H1 (cell line): Measurements from ENCODE around the gene NPIPB4. TPM values are rescaled to one million over a fixed set of nuclear protein-coding genes. Genes with fewer than 3 reads are reported as not detected.
"Not testable (repeated sequence)": the region's sequence is repeated elsewhere in the genome, so short reads cannot be mapped to it uniquely, and the experiment has no call there.

Experiments used
- CTCF ChIA-PET: fragments of 300-600 bp; sonication (Branson Sonifier 250); formaldehyde crosslinking; loops from one replicate; lab custom pipeline; 2021; ENCODE audit not compliant: partially characterized antibody; lab: Charles Lee
- POLR2A ChIA-PET: fragments of 300-600 bp; sonication (Branson Sonifier 250); formaldehyde crosslinking; loops from one replicate; lab custom pipeline; 2021; ENCODE audit warnings: inconsistent platforms; ENCODE audit not compliant: partially characterized antibody; lab: Charles Lee
- DNase-seq, 2 experiments: peaks; one replicate each; pipeline versions ENCODE4 v3.0.0 to v3.0.0-alpha.2; 2010 to 2022; ENCODE audit warnings: low spot score in 2 of 2, low read depth in 1 of 2, mixed read lengths in 1 of 2
- FAIRE-seq: peaks from 2 replicates; lab custom pipeline; 2011; peaks lifted over from hg19 to GRCh38; lab: Jason Lieb, UNC
- H2AFZ ChIP-seq: 2 replicates; pipeline ENCODE4 v1.8.1; 2012; ENCODE audit warnings: low read length, inconsistent platforms
- H2AK5ac ChIP-seq: 2 replicates; pipeline ENCODE4 v1.6.1; 2013; ENCODE audit warnings: low read depth, low read length
- H2BK120ac ChIP-seq: replicated peaks from 2 replicates; pipeline ENCODE3; 2013; ENCODE audit warnings: low read depth, low read length, inconsistent platforms
- H2BK12ac ChIP-seq: 2 replicates; pipeline ENCODE4 v1.6.1; 2013; ENCODE audit warnings: low read depth, low read length
- H2BK15ac ChIP-seq: 2 replicates; pipeline ENCODE4 v1.6.1; 2013; ENCODE audit warnings: low read length
- H2BK20ac ChIP-seq: 2 replicates; pipeline ENCODE4 v1.6.1; 2013; ENCODE audit warnings: low read length
- H2BK5ac ChIP-seq: 2 replicates; pipeline ENCODE4 v1.6.1; 2013; ENCODE audit warnings: low read depth, low read length
- H3K14ac ChIP-seq: 2 replicates; pipeline ENCODE4 v1.6.1; 2013; ENCODE audit warnings: inconsistent platforms; ENCODE audit not compliant: insufficient read length
- H3K18ac ChIP-seq: 2 replicates; pipeline ENCODE4 v1.6.1; 2013; ENCODE audit warnings: low read length; ENCODE audit errors: extremely low read depth
- H3K23ac ChIP-seq: 2 replicates; pipeline ENCODE4 v1.6.1; 2013; ENCODE audit warnings: inconsistent platforms; ENCODE audit not compliant: insufficient read length
- H3K23me2 ChIP-seq: 2 replicates; pipeline ENCODE4 v1.6.1; 2013; ENCODE audit warnings: low read depth, low read length
- H3K27ac ChIP-seq: 2 replicates; pipeline ENCODE4 v1.6.1; 2011; ENCODE audit warnings: low read depth, low read length, inconsistent platforms
- H3K27me3 ChIP-seq, 4 experiments: replicated peaks in 1 of 4; 1 replicate in 1 of 4; 2 replicates in 3 of 4; pipeline versions ENCODE4 v1.6.1 to v1.8.1; 2011 to 2013; ENCODE audit warnings: low read length in 3 of 4, mild to moderate bottlenecking in 3 of 4, inconsistent platforms in 2 of 4, mixed read lengths in 2 of 4, moderate library complexity in 1 of 4; ENCODE audit not compliant: control insufficient read depth in 3 of 4, insufficient read depth in 3 of 4; ENCODE audit errors: extremely low read depth in 1 of 4
- H3K36me3 ChIP-seq, 4 experiments: 2 replicates each; pipeline versions ENCODE4 v1.6.1 to v1.8.1; 2011 to 2013; ENCODE audit warnings: mild to moderate bottlenecking in 4 of 4, low read length in 3 of 4, moderate library complexity in 2 of 4, control low read depth in 1 of 4, inconsistent platforms in 1 of 4; ENCODE audit not compliant: insufficient read depth in 4 of 4, control insufficient read depth in 2 of 4
- H3K4ac ChIP-seq: replicated peaks from 2 replicates; pipeline ENCODE3; 2013; ENCODE audit warnings: low read length, low read depth, mixed read lengths, inconsistent platforms; ENCODE audit not compliant: insufficient read length
- H3K4me1 ChIP-seq, 4 experiments: replicated peaks in 1 of 4; 1 replicate in 1 of 4; 2 replicates in 3 of 4; pipeline versions ENCODE4 v1.6.1 to v1.8.1; 2011 to 2013; ENCODE audit warnings: low read length in 3 of 4, inconsistent platforms in 2 of 4, mixed read lengths in 1 of 4; ENCODE audit not compliant: insufficient read depth in 4 of 4, control insufficient read depth in 3 of 4
- H3K4me2 ChIP-seq, 2 experiments: 2 replicates each; pipeline versions ENCODE4 v1.6.1 to v1.8.1; 2011 to 2013; ENCODE audit warnings: low read depth in 2 of 2, low read length in 2 of 2, control low read depth in 1 of 2, inconsistent platforms in 1 of 2, mild to moderate bottlenecking in 1 of 2; ENCODE audit not compliant: insufficient read depth in 1 of 2
- H3K4me3 ChIP-seq, 4 experiments: fragments of 200-600, 300-600 bp in 1 of 4; sonication (generic), shearing (Covaris generic), sonication (Bioruptor Twin) in 1 of 4; 2 replicates each; pipeline versions ENCODE4 v1.5.1 to v1.8.1; 2011 to 2016; ENCODE audit warnings: low read length in 4 of 4, low read depth in 3 of 4, control low read depth in 2 of 4, inconsistent platforms in 2 of 4, mild to moderate bottlenecking in 2 of 4, mixed read lengths in 1 of 4, moderate library complexity in 1 of 4; ENCODE audit not compliant: insufficient read depth in 2 of 4; ENCODE audit errors: extremely low read depth in 1 of 4
- H3K56ac ChIP-seq: replicated peaks from 2 replicates; pipeline ENCODE3; 2013; ENCODE audit warnings: low read depth, mild to moderate bottlenecking, mixed read lengths, low read length, inconsistent platforms; ENCODE audit not compliant: insufficient read length
- H3K79me1 ChIP-seq: 2 replicates; pipeline ENCODE4 v1.6.1; 2013; ENCODE audit warnings: low read depth, low read length, control low read depth
- H3K79me2 ChIP-seq, 2 experiments: 2 replicates each; pipeline versions ENCODE4 v1.6.1 to v1.8.1; 2012 to 2013; ENCODE audit warnings: low read length in 2 of 2, mild to moderate bottlenecking in 2 of 2, inconsistent platforms in 1 of 2; ENCODE audit not compliant: insufficient read depth in 2 of 2, control insufficient read depth in 1 of 2
- H3K9ac ChIP-seq, 4 experiments: replicated peaks in 1 of 4; 1 replicate in 1 of 4; 2 replicates in 3 of 4; pipeline versions ENCODE4 v1.6.1 to v1.8.1; 2011 to 2013; ENCODE audit warnings: low read depth in 3 of 4, low read length in 3 of 4, control low read depth in 2 of 4, mild to moderate bottlenecking in 2 of 4, moderate library complexity in 2 of 4, inconsistent platforms in 1 of 4; ENCODE audit errors: extremely low read depth in 1 of 4
- H3K9me3 ChIP-seq, 2 experiments: 2 replicates each; pipeline versions ENCODE4 v1.6.1 to v1.8.1; 2012 to 2013; ENCODE audit warnings: mild to moderate bottlenecking in 2 of 2, moderate library complexity in 2 of 2, control low read depth in 1 of 2, inconsistent platforms in 1 of 2, low read depth in 1 of 2, low read length in 1 of 2, mixed read lengths in 1 of 2; ENCODE audit not compliant: insufficient read depth in 2 of 2
- H4K20me1 ChIP-seq, 2 experiments: replicated peaks in 1 of 2; 2 replicates each; pipeline versions ENCODE3 to v1.8.1; 2011 to 2013; ENCODE audit warnings: inconsistent platforms in 2 of 2, low read length in 2 of 2, mild to moderate bottlenecking in 1 of 2; ENCODE audit not compliant: insufficient read depth in 2 of 2, control insufficient read depth in 1 of 2
- H4K5ac ChIP-seq: 2 replicates; pipeline ENCODE4 v1.6.1; 2013; ENCODE audit warnings: low read length, low read depth, mixed read lengths, inconsistent platforms; ENCODE audit not compliant: insufficient read length
- H4K8ac ChIP-seq: 2 replicates; pipeline ENCODE4 v1.8.0; 2013; ENCODE audit warnings: mild to moderate bottlenecking, moderate library complexity, low read length, inconsistent platforms; ENCODE audit not compliant: insufficient read depth; ENCODE audit errors: extremely low read depth
- H4K91ac ChIP-seq: replicated peaks from 2 replicates; pipeline ENCODE3; 2013; ENCODE audit warnings: low read length, mixed read lengths, inconsistent platforms; ENCODE audit not compliant: insufficient read length
- WGBS, 2 experiments: shearing (Covaris generic) in 1 of 2; methylation state at CpG; one replicate each; pipeline versions ENCODE4 v1.1.6 to v1.1.7; 2013 to 2015; ENCODE audit warnings: low lambda C conversion rate in 2 of 2, mixed read lengths in 2 of 2, inconsistent platforms in 1 of 2, low coverage in 1 of 2, missing lambda C conversion rate in 1 of 2; ENCODE audit not compliant: insufficient replicate concordance in 2 of 2, insufficient coverage in 1 of 2, insufficient read length in 1 of 2; ENCODE audit errors: extremely low coverage in 1 of 2, missing lambda C conversion rate in 1 of 2; 5-methylcytosine and 5-hydroxymethylcytosine counted together
- polyA plus RNA-seq, 7 experiments: library from polyadenylated mRNA; depleted of rRNA in 3 of 7; stranded (reverse) in 5 of 7; unstranded in 2 of 7; fragments of >200 nt in 5 of 7; fragments of 200-250 nt in 2 of 7; gene quantifications; 1 replicate in 5 of 7; 2 replicates in 1 of 7; 4 replicates in 1 of 7; pipeline versions ENCODE4 v1.2.1 to v1.2.3, GENCODE V29; 2011 to 2013; ENCODE audit warnings: missing spikeins in 2 of 7, mixed read lengths in 2 of 7
- total RNA-seq: library from RNA; stranded (reverse); fragmentation: NEBNext Ultra II Directional; extraction: Animal tissue kit (Norgen Biotek cat#: 25700); gene quantifications from 2 replicates; pipeline ENCODE4 v1.2.1, GENCODE V29; 2021

NPIPB4 gene
- total and polyA plus RNA-seq, 2 of the 8 experiments (the other 6 are each of a cell fraction or from before 2014, with no cell fraction given) = 27.7 to 101 TPM

- H2AFZ ChIP-seq, H4K5ac ChIP-seq, FAIRE-seq, H2BK120ac ChIP-seq, H3K18ac ChIP-seq, H3K27me3 ChIP-seq, H4K91ac ChIP-seq, H2BK5ac ChIP-seq, H3K4me3 ChIP-seq, H4K20me1 ChIP-seq, H3K23ac ChIP-seq, H4K8ac ChIP-seq, H3K9me3 ChIP-seq, H3K36me3 ChIP-seq, H2BK20ac ChIP-seq, H3K4me2 ChIP-seq, H2AK5ac ChIP-seq, H3K4me1 ChIP-seq, H3K4ac ChIP-seq, H3K79me2 ChIP-seq, H3K56ac ChIP-seq, H3K9ac ChIP-seq, H3K79me1 ChIP-seq, H3K14ac ChIP-seq, H3K23me2 ChIP-seq, CTCF ChIA-PET, H2BK12ac ChIP-seq, H3K27ac ChIP-seq, H2BK15ac ChIP-seq, DNase-seq, POLR2A ChIA-PET: not testable (repeated sequence)
- 92% methylated on average over 4 of the region's 4 CpGs; no CpG with 5 or more reads in 1 of the 2 experiments for WGBS, 2 experiments
These were observed 32.0 kb downstream of the NPIPB4 start for GRCh38 chr16:21825526-21825925.

- H3K27me3 ChIP-seq, H4K8ac ChIP-seq, H3K4me3 ChIP-seq, H3K14ac ChIP-seq, H3K9me3 ChIP-seq, H4K20me1 ChIP-seq, H4K5ac ChIP-seq, H3K79me2 ChIP-seq, H2BK5ac ChIP-seq, H3K9ac ChIP-seq, H2BK12ac ChIP-seq, H3K23ac ChIP-seq, H3K4ac ChIP-seq, H3K4me2 ChIP-seq, DNase-seq, H2AFZ ChIP-seq, H3K56ac ChIP-seq, H3K4me1 ChIP-seq, H2BK20ac ChIP-seq, CTCF ChIA-PET, H2AK5ac ChIP-seq, H2BK15ac ChIP-seq, H3K36me3 ChIP-seq, H3K23me2 ChIP-seq, FAIRE-seq, H4K91ac ChIP-seq, H3K18ac ChIP-seq, H3K79me1 ChIP-seq, H3K27ac ChIP-seq, POLR2A ChIA-PET, H2BK120ac ChIP-seq: not testable (repeated sequence)
- whole genome bisulfite sequencing, 2 experiments = 85% methylated on average over 1 of the region's 3 CpGs; no CpG with 5 or more reads in 1 of the 2 experiments
These were observed 34.3 kb downstream of the NPIPB4 start for GRCh38 chr16:21823258-21823657.
